ENCODE data around the gene MYL2. TPM values are rescaled to one million over a fixed set of nuclear protein-coding genes. Genes with fewer than 3 reads are reported as not detected.

MYL2 gene
- total and polyA plus RNA-seq, 9 of the 15 experiments (the other 6 are each of a cell fraction or from before 2014, with no cell fraction given), result not detected

- TF ChIP-seq CHD7 (IDR thresholded peaks at IDR 0.05; ENCODE audit: low read depth, low read length) (no peak), HDGF (IDR thresholded peaks at IDR 0.05) (no peak), ZNF699 (CRISPR knock-in tag; IDR thresholded peaks at IDR 0.05; ENCODE audit: insufficient replicate concordance) (no peak), ZFP30 (CRISPR knock-in tag; IDR thresholded peaks at IDR 0.05; ENCODE audit: borderline replicate concordance) (no peak), PHF21A (IDR thresholded peaks at IDR 0.05; ENCODE audit: borderline replicate concordance, low read depth) (no peak), RB1 (IDR thresholded peaks at IDR 0.05; ENCODE audit: low read depth) (no peak)
Measured at GRCh38 chr12:110966081-110966760, 45.8 kb upstream of the MYL2 start (continued).
